NCI-H2196 (cell line): ENCODE measurements around the gene SERPING1.
A peak's percentile ranks its signal among the peaks of the same experiment; 100 is the strongest.

ENCODE experiments used
- DNase-seq: peaks from one replicate; lab custom pipeline; 2025; ENCODE audit not compliant: unreplicated experiment; lab: John Stamatoyannopoulos, UW

The SERPING1 gene

DNA sequence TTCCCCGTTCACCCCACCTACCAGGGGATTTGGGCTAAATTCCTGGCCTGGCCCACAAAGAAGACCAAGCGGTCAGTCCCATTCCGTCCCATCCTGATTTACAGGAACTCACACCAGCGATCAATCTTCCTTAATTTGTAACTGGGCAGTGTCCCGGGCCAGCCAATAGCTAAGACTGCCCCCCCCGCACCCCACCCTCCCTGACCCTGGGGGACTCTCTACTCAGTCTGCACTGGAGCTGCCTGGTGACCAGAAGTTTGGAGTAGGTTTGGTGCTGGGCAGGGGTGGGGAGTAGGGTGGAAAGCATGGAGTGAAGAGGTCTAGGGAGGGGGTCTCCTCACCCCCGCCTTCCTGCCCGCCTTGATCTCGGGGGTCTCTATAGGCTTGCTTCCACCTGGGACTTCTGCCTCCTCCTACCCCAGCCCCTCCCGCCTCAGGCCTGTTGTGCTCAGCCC is at the start of gene SERPING1:
Gene SERPING1 (plus strand): TSS at position 225 of the 455 bp plus-strand sequence. CDS start 586 bp downstream, outside the sequence.
- no peak for DNase-seq

DNA sequence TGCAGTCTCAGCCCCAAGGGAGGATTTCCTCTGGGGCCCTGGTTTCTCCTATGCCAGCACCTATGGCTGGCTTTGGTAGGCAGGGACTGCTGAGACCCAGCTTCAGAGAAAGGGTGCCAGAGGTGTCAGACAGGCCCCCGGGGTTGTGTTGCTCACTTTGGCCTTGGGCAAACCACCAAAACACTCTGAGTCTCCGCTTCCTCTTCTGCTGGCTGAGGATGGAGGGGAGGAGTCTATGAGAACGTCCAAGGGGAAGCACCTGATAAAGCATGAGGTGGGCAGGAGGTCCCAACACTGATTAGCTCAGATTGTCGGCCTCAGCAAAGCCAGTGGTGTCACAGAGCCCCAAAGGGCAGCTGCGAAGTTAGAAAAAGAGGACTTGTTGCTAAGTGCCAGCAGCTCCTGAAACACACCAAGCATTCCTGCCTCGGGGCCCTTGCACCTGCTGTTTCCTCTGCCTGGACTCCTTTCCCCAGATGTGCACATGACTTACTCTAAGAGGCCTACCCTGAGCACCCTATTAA is 49.6 kb upstream of the SERPING1 start:
- no peak for DNase-seq

DNA sequence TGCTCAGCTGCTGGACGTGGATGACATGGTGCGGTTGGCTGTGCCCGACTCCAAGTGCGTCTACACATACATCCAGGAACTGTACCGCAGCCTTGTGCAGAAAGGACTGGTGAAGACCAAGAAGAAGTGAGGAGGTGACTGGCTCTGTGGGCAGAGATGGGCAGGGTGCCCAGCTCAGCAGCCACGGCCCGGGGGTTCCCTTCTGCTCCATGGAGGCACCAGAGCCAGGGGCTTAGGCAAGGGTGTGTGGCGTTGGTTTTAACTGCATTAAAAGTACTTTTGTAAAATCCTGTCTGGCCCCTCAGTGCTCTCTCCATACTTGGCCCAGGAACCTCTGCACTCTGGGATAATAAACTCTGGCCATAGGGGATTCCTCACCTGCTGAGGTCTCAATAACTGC is 47.5 kb upstream of the SERPING1 start:
- no peak for DNase-seq

DNA sequence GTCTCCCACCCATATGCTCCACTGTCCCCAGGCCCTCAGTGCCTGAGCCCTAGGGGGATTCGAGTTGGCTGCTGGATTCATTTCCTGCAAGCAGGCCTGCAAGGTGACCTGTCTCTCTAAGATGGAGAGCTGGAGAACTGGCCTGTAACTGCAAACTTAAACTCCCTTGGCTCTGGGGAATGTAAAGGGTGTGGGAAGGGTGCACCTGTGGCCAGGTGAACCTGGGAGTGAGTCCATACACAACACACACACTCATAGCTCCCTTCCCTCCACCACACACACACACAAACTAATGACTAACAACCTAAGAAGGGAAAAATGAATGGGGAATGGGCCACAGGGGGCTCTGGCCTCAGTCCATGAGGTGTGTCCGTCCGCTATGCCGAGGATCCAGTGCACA is 45.5 kb upstream of the SERPING1 start:
- DNase-seq = no peak

DNA sequence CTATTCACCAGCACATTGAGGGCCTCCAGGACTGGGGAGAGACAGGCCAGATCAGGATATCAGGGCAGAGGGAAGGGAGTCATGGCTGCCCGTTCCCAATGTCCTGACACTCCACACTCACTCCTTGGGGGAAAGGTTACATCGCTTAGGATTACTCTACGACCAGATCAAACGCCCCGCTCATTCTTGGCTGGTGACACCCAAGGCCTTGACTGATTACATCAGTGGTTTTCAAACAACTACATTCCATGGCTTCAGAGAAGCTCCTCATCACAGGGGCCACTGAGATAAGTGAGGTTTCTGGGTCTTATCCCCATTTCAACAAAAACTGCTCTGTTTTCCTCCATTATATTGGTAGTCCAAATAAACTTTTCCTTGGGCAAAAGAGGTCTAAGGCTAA is 45.0 kb upstream of the SERPING1 start:
- DNase-seq = no peak

DNA sequence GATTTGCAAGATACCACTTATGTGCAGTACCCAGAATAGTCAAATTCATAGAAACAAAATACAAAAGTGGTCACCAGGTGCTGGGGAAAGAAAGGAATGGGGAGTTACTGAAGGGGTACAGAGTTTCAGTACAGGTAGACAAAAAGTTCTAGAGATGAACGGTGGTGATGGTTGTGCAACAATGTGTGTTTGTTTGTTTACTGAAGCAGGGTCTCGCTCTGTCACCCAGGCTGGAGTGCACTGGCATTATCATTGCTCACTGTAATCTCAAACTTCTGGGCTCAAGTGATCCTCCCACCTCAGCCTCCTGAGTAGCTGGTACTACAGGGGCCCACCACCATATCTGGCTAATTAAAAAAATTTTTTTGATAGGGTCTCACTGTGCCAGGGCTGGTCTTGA is 42.1 kb upstream of the SERPING1 start:
- no peak for DNase-seq

DNA sequence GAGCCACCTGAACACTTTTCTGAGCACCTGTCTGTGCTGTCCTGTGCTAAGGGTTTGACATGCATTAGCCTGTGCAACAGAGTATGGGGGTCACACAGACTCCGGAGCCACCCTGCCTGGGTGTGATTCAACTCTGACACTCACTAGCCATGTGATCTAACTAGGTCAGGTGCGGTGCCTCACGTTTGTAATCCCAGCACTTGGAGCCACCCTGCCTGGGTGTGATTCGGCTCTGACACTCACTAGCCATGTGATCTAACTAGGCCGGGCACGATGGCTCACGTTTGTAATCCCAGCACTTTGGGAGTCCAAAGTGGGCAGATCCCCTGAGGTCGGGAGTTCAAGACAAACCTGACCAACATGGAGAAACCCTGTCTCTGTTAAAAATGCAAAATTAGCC is 41.4 kb upstream of the SERPING1 start:
- no peak for DNase-seq

DNA sequence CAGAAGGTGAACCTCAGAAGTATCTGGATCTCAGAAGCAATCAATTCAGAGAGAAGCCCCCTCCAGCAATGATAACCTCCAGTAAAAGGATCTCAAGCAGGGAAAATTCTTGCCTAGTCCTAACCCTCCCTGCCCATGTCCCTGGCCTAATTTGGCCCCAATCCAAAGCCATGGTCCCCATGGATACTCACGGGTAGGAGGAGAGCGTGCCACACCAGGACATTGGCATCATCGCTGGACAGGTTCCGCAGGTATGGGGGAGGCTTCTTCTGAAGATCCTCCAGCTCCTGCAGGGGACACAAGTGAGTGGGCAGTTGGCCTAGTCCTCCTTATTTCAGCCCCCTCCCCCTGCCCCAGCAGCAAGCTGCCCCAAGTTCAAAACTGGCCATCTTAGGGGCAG is 37.3 kb upstream of the SERPING1 start:
- peak; percentile 26 for DNase-seq

DNA sequence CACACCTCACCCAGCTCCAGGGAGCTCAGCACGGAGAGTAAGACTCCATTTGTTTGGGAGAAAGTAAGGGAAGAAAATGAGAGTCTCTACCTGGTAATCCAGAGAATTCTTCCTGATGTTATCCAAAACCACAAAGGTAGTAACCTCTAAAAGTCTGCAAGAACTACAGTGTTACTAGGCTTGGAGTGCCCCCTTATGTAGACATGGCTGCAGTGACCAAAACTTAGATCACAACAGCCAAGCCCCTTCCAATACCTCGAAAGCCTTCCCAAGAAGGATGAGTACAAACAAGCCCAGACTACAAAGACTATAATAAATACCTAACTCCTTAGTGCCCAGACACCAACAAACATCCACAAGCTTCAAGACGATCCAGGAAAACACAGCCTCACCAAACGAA is 34.9 kb upstream of the SERPING1 start:
- no peak for DNase-seq

DNA sequence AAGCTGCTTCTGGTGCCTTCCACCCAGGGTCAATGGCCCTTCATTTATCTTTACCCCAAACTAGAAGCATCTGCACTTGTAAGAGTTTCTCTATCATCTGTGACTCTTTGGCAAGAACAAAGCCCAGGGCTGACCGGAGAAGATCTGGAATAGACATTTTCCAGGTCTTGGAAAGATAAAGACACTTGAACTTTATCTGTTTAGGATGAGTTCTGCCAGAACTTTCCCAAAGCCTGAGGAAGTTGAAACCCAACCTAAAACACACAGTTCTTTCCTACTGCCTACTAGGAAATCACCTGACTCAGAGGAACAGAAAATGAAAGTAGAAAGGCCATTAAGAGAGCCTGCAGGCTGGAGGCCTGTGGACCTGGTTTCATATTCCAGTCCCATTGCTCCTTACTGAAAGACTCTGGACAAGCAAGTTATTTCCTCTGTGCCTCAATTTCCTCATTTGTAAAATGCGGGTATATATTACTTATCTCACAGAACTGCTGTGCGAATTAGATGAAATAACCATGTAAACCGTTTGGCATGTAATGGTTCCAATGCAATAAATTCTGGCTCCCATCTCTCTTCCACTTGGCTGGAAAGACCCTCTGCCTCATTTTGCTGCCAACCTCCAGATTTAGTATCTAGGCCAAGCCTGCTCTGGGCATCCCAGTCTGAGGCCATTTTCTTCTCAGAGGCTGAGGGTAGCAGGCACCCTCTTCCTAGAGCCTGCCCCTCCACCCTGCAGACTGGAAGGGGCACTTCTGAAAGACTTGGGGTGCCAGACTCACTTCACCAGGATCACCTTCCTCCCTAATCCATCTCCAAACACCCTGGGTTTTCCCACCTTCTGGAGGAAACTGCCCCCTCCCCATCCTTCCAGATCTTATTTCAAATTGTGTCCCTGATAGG is 31.2 kb upstream of the SERPING1 start:
- DNase-seq = peak; percentile 72

DNA sequence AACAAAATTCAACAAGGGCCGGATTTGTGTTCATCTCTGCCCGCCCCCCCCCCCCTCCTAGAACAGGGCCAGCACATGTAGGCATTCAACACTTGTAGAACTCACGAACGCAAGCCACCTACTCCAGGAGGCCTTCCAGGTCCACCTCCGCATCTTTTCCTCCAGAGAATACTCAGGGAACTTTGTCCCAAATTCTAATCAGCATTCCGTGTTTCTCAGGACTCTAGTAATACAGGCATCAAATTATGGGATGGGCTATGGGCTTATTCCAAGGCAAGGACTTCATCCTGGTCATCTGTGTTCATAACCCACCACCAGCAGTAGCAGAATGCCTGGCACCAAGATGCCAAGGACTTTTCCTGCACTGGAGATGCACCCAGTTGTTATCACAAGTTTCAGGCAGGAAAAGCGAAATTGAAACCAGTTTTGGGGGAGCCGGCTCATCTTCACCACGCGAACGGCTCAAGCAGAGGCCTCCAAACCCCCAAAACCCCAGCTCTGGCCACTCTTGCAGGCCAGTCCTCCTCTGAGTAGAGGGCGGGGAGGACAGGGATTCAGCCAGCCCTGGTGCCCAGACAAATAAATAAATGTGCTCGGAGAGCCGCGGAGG is 30.5 kb upstream of the SERPING1 start:
- no peak for DNase-seq

DNA sequence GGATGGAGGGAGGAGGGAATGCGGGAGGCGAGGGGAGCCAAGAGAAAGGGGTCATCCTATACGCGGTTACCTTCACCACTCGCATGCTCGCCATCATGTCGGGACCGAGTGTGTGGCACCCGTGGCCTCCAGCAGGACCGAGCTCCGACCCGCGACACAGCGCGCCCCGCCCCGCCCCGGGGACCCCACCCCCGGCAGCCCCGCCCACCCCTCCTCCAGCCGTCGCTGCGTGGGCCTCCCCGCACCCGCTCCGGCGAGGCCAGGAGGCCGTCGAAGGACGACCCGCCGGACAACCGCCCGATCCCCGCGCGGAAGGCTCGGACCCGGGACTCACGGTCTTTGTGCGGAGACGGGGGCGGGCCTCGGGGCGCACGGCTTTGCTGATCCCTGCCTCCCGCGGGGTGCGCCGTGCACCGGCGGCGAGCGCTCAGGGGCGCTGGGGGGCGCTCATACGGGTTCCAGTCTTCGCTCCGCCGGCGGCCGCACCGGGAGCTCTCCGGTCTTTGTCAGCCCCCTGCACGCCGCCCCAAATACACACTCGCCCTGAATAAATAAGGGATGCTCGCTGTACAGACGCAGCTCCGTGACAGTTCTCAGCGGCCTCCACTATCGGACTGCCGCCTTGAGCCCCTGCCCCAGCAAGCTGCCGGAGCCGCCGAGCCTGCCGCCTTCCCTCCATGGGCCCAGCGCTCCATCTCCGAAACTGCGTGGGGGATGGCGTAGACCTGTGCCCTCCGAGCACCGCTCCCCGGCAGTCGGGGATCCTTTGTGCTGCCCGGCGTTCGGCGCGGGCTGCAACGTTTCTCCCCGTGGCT is 29.8 kb upstream of the SERPING1 start, which contains the start of gene UBE2L6:
Gene UBE2L6 (minus strand): TSS at position 158 of the 815 bp plus-strand sequence. CDS start 61 bp downstream, at position 97.
- peak; percentile 53 for DNase-seq

DNA sequence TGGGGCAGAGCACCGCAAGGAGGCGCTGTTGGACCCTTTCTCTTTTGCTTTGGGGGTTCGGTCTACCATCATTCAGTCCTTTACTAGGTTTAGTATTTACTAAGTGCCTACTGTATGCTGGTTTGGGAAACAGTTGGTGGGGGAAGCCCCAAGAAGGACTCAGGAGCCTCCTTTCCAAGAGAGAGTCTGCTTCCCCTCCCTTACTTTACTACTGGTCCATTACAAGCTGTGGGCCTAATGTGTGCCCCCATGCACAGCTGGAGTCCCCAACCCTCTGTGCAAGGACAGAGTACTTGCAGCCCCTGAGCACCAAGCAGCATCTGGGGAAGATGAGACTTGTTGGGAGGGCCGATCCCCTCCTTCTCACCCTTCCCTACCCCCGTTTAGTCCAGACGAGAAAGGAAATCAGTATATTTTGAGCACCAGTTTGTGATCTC is 29.1 kb upstream of the SERPING1 start:
- DNase-seq = peak; percentile 89

DNA sequence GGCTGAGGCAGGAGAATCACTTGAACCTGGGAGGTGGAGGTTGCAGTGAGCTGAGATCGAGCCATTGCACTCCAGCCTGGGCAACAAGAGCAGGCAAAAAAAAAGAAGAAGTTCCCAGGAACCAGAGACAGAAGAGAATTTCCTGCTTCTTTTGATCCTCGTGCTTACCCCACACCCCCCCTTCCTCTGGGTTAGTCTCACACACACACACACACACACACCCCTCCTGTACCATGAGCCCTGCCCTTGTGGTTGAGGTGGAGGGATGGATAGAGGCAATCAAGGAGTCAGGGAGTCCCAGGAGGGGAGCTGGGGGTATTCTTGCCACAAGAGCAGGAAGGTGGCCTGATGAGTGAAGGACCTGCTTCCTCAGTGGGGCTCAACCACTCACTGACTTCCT is 25.9 kb upstream of the SERPING1 start:
- no peak for DNase-seq

DNA sequence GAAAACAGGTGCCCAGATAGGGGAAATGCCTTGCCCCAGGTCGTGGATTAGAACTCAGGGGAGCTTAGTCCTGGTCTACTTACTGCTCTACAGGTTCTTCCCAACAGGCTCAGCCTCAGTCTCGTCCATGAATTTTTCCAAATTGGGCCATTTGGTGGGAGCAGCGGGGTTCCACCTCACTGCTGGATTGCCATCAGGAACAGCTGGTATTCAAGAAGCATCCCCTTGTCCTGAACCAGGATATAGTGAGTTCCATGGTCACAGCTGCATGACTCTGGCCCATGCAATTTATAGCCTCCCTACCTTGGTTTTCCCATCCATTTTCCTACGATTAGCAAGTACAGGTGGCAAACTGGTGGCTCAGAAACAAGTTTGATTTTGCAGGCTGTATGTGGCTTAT is 23.4 kb upstream of the SERPING1 start:
- DNase-seq = no peak

DNA sequence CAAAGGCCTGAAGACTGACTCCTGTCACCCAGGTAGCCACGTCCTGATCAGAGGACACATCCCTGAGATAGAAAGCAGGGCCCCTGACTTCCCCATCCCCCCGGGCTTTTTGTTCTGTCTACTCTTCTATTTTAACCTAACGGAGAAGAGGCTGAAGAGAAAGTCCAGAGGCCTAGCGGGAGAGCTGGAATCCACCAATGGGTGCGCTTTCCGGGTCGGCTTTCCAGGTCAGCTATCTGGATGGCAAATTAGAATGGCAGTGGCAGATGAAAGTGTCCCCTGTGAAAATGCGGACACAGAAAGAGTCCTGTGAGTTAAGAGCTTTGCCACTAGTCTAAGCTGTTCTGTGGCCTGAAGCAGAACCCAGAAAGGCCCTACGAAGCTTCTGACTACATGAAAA is 13.1 kb upstream of the SERPING1 start:
- DNase-seq = no peak

DNA sequence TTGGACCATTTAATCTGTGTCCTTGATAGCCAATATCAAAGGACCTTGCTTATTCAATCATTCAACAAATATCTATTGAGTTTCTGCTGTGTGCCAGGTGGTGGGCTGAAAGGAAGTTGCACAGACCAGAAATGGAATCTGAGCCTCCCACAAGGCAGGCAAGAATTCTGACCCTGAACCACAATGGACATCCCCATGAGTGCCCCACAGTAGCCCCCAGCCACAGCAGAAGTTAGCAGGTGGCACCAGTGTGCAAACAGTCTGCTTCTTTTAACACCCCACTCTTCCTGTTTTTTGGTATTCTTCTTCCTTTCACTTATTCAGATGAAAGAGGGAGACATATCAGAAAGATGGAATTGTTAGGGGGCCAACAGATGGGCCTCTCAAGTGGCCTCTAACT is 12.2 kb upstream of the SERPING1 start:
- no peak for DNase-seq

DNA sequence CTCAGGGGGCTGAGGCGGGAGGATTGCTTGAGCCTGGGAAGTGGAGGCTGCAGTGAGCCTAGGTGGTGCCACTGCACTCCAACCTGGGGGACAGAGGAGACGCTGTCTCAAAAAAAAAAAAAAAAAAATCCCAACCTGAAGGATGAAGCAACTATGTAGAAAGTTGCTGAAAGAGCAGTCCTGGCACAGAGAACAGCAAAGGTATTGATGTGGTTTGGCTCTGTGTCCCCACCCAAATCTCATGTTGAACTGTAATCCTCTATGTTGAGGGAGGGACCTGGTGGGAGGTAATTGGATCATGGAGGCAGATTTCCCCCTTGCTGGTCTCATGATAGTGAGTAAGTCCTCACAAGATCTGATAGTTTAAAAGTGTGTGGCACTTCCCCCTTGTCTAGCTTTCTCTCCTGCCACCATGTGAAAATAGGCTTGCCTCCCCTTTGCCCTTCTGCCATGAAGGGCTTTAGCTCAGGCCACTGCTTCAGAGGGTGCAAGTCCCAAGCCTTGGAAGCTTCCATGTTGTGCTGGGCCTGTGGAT is 10.7 kb upstream of the SERPING1 start:
- DNase-seq = no peak

DNA sequence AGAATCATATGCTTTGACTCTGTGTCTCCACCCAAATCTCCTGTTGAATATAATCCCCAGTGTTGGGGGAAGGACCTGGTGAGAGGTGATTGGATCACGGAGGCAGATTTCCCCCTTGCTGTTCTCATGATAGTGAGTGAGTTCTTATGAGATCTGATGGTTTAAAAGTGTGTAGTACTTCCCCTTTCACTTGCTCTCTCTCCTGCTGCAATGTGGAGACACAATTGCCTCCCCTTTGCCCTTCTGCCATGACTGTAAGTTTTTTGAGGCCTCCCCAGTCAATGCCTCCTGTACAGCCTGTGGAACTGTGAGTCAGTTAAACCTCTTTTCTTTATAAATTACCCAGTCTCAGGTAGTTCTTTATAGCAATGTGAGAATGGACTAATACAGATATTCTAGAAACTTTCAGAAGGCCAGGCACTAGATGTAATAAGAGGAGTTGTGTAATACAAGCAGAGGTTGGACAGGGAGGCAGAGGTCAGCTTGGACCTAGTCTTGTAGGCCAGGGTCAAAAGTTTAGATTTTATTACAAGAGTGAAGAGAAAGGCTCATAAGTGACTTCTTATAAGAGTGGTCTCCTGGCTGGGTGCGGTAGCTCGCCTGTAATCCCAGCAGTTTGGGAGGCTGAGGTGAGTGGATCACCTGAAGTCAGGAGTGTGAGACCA is 9.3 kb upstream of the SERPING1 start:
- no peak for DNase-seq

DNA sequence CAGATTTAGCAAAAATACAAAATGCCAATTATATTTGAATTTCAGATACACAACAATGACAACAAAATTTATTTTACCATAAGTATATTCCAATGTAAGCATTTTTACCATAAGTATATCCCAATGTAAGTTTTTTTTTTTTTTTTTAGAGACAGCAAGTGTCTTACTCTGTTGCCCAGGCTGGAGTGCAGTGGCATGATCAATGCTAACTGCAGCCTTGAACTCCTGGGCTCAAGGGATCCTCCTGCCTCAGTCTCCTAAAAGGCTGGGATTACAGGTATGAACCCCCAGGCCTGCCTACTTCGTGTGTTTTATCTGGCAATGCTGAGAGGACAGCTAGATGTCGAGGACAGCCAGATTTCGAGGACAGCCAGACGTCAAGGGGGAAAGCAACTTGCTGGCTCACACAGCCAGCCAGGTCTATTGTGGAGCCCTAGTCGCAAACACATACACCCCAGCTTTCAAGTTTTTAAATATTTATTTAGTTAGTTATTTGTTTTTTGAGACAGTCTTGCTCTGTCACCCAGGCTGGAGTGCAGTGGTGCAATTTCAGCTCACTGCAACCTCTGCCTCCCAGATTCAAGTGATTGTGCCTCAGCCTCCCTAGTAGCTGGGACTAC is 1.1 kb upstream of the SERPING1 start:
- DNase-seq = no peak
